HG02571 (cell line): ENCODE measurements around the gene PRB2.
"Not testable (repeated sequence)": the region's sequence is repeated elsewhere in the genome, so short reads cannot be mapped to it uniquely, and the experiment has no call there.

Source experiments
- ATAC-seq: cut with Tn5 transposase; IDR thresholded peaks from one replicate; pipeline ENCODE4 v1.9.1; 2021; ENCODE audit warnings: mild to moderate bottlenecking, moderate library complexity; ENCODE audit not compliant: unreplicated experiment

Gene PRB2

GRCh38 chr12:11395467-11395866, at the start of gene PRB2:
Gene PRB2, minus strand, starts transcription at chr12:11395567. Its CDS starts 38 bp downstream, at chr12:11395529.
- not testable (repeated sequence) for ATAC-seq

- no peak for ATAC-seq
These were observed 42.6 kb upstream of the PRB2 start for GRCh38 chr12:11437966-11438365.

GRCh38 chr12:11433664-11434063, 38.3 kb upstream of the PRB2 start:
- ATAC-seq, result no peak

- ATAC-seq, result no peak
These were observed 36.1 kb upstream of the PRB2 start for GRCh38 chr12:11431486-11431885.

GRCh38 chr12:11427341-11427740, 32.0 kb upstream of the PRB2 start:
- no peak for ATAC-seq

- no peak for ATAC-seq
These were observed 17.4 kb upstream of the PRB2 start for GRCh38 chr12:11412731-11413130.

- ATAC-seq, result no peak
These were observed 12.7 kb upstream of the PRB2 start for GRCh38 chr12:11408096-11408495.

GRCh38 chr12:11397366-11397765, 2.0 kb upstream of the PRB2 start:
- no peak for ATAC-seq

GRCh38 chr12:11391456-11391855, 3.9 kb downstream of the PRB2 start:
- not testable (repeated sequence) for ATAC-seq

GRCh38 chr12:11377420-11377819, 17.9 kb downstream of the PRB2 start:
- not testable (repeated sequence) for ATAC-seq

- no peak for ATAC-seq
These were observed 34.2 kb downstream of the PRB2 start for GRCh38 chr12:11361151-11361550.

GRCh38 chr12:11360205-11360883, 35.0 kb downstream of the PRB2 start:
- not testable (repeated sequence) for ATAC-seq

- not testable (repeated sequence) for ATAC-seq
These were observed 43.6 kb downstream of the PRB2 start for GRCh38 chr12:11351736-11352135.

GRCh38 chr12:11348439-11348838, 46.9 kb downstream of the PRB2 start:
- no peak for ATAC-seq

- no peak for ATAC-seq
These were observed 47.6 kb downstream of the PRB2 start for GRCh38 chr12:11347810-11348209.

- ATAC-seq, result no peak
These were observed 50.9 kb downstream of the PRB2 start for GRCh38 chr12:11344500-11344899.
